ENCODE data around the gene SFI1.

The SFI1 gene

DNA sequence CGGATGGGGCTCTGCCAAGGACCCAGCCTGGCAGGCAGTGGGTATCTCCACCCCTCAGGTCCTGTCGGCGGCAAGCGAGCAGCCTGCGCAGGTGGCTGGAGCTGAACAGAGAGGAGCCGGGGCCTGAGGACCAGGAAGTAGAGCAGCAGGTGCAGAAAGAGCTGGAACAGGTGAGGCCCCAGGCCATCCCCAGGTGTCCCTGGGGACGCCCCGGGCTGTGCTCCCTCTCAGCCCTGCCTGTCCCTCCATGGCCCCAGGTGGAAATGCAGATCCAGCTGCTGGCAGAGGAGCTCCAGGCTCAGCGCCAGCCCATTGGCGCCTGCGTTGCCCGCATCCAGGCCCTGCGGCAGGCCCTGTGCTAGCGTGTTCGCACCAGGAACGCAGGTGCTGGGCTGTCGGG is 121.7 kb downstream of the SFI1 start:
- DNase-seq: no peak

DNA sequence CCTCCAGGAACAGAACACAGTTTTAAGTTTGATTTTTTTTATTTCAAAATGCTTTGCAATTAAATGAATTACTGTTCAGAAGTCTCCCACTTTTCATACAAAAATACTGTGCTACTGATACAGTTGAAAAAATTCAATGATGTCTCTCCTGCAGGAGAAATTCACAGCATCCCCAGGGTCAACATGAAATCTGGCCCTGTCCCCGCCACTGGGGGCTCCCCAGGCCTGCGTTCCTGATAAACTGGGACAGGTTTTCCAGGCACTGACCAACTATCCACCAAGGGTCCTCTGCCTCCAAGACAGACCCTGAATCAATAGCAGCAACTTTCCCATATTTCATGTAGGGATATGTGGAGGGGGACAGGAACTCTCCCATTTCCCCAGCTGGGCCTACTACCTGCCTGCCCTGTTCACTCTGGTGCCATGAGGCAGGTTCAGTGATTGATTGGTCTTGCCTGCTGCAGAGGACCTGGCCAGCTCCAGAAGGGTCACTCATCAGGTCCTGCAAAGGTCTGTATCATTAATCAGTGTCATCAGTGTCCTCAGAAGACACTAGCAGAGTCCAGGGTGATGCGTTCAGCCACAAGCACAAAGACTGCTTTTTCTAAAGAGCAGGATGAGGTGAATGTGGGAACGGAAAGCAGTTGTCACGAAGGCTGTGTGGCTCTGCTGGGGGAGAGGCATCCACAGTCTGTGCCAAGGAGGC is 122.3 kb downstream of the SFI1 start:
- no peak for DNase-seq

- no peak for DNase-seq
Measured at GRCh38 chr22:31619611-31620300, 123.4 kb downstream of the SFI1 start.

- DNase-seq: no peak
Measured at GRCh38 chr22:31620756-31621480, 124.6 kb downstream of the SFI1 start.

DNA sequence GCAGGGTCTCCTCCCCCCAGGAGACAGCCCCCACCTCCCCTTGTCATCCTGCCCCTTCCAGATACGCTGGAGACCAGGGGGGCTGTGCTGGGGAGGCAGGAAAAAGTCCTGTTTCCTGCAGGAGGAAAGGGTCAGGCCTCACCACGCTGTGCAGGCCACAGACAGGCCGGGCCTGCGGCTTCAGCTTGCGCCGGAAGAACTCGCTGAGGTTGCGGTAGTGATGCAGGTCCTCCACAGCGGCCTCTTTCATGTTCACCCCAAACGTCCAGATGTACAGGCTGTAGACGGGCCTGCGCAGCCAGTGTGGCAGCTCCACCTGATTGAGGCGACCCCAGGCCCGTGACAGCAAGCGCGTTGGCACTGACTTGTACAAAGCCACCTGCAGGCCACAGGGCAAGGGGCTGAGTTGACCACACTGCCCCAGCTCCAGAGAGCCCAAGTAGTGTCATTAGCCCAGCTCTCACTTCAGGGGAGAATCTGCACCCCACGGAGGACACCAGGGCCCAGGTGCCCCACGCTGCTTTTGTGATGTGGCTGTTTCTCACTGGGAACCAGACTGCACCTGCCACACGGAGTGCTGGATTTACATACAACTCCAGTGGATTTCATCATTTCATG is 125.3 kb downstream of the SFI1 start:
- DNase-seq: no peak

DNA sequence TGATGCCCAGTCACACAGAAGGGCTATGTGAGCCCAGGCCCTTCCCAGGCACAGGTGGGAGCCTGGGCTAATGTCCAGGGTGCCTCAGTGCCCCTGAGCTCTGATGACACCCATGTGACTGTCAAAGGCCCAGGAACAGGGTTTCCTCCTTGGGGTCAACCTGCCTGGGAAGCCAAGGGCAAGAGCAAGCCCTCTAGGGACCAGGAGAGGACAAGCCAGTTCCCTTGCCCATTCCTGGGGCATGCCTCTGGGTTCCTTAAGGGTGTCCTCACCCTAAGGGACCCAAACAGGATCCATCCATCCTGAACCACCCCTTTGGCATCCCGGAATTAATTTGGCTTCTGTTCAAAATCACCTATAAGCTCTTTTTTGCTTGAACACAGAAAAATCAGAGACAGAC is 126.6 kb downstream of the SFI1 start:
- no peak for DNase-seq

DNA sequence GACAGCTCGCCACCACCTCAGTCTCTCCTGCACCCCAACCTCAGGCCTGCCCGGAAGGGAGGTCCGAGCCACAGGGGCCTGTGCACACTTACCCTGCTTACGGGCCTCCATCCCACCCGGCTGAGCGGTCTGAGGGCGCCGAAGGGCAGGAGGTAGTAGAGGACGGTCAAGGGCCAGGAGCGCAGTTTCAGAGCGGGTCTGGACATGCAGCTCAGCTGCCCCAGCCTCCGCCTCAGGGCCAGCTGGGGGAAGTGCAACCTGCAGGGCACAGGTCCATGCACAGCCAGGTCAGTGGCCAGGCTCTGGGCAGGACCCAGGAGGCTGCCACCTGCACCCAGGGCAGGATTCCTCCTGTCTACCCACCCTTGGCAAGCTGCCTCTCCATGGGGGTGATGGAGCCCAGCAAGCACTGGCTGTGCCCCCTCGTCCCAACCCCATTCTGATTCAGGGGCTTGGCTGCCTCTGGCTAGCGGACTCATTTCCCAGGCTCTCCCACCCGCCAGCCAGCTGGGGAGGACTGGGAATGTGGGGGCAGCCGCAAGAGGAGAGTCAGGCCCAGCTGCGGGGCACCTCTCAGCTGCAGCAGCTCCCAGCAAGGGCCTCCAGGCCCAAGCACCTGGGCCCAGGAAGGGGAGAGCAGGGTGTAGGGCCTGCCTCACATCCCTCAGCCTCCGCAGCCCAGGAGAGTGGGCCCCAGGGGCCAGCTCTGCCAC is 127.4 kb downstream of the SFI1 start:
- DNase-seq: no peak

GRCh38 chr22:31625257-31625640 is 128.9 kb downstream of the SFI1 start:
- no peak for DNase-seq

- DNase-seq: no peak
Measured at GRCh38 chr22:31625661-31626426, 129.5 kb downstream of the SFI1 start.

- DNase-seq: no peak
Measured at GRCh38 chr22:31626427-31627150, 130.3 kb downstream of the SFI1 start.

- DNase-seq: no peak
Measured at GRCh38 chr22:31627223-31627731, 130.9 kb downstream of the SFI1 start.

DNA sequence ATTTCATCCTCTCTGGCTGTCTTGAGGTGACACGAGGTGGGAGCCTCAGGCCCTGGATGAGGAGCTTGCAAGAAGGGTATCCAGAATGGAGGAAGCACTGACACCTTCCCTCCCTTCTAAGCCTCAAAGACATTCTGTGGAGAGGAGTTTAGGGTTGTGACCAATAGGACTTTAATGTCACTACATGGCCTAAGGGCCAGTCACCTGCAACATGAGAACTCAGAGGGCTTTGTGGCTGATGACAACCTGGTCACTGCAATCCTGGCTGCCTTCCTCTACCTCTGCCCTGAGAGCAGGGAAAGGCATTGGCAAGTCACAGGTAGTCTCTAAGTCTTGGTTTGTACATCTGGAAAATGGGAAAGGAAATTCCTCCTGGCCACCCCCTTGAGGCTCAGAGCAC is 132.0 kb downstream of the SFI1 start:
- no peak for DNase-seq

- no peak for DNase-seq
Measured at GRCh38 chr22:31628969-31629708, 132.8 kb downstream of the SFI1 start.

- no peak for DNase-seq
Measured at GRCh38 chr22:31629741-31630184, 133.4 kb downstream of the SFI1 start.

DNA sequence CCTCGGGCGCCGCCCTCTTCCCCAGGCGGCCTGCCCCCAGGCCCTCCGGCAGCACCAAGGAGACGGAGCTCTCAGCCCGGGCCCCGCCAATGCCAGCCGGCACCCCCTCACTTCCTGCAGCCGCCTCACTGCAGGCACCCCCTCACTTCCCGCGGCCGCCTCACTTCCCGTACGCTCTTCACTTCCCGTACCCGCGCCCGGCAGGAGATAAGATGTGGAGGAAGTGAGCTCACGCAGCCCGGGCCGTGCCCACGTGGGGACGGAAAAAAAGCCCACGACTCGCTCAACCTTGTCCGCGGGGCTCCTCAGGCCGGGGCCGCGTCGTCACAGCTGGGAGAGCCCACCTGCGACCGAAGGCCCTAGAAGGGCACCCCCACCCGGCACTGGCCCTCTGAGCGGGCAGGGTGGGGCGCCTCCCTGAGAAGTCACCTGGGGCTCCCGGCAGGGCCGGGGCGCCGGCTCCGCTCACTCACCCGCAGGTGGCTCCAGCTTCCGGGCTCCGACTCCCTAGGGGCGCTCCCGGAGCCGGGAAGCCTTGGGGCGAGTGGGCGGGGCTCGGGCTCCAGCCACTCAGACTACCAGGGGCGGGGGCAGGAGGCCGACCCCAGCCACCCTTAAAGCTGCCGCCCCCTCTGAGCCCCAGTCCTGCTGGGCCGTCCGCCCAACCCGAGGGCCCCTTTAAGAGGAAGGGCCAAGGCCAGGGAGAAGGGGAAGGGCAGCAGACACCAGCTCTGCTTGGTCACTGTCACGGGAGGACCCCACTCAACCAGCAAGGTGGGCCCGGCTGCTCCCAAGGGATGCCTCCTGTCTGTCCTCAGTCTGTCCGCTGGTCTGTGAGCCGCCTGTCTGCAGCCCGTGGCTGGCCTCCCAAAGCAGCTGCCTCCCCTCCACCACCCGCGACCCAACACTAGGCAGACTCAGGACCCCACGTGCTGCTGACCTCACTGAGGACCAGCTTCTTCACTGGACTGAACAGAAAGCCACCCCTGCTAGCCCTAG is 134.3 kb downstream of the SFI1 start:
- DNase-seq: peak; percentile 93

GRCh38 chr22:31631436-31631835 is 135.1 kb downstream of the SFI1 start:
- DNase-seq: peak; percentile 29

- DNase-seq: no peak
Measured at GRCh38 chr22:31635638-31636306, 139.4 kb downstream of the SFI1 start.

GRCh38 chr22:31637447-31637890 is 141.1 kb downstream of the SFI1 start:
- no peak for DNase-seq

Measured in NCI-H82 (cell line).